Gastroesophageal sphincter (tissue), 3 donors: ENCODE measurements around the gene DHX35.

ENCODE experiments used
- POLR2AphosphoS5 ChIP-seq: sonication (generic); formaldehyde crosslinking; IDR thresholded peaks from one replicate; pipeline ENCODE4 v1.6.1; 2017; ENCODE audit warnings: antibody characterized with exemption
- TF ChIP-seq, protein P1 (sequence below), 4 experiments: fragments of 200-600 bp in 2 of 4; fragments of 450-650 bp in 2 of 4; sonication (generic) in 1 of 4; IDR thresholded peaks; one replicate each; pipeline ENCODE4 v1.5.1; 2017 to 2019; ENCODE audit warnings: antibody characterized with exemption in 4 of 4, mild to moderate bottlenecking in 2 of 4, moderate library complexity in 2 of 4

DNA sequence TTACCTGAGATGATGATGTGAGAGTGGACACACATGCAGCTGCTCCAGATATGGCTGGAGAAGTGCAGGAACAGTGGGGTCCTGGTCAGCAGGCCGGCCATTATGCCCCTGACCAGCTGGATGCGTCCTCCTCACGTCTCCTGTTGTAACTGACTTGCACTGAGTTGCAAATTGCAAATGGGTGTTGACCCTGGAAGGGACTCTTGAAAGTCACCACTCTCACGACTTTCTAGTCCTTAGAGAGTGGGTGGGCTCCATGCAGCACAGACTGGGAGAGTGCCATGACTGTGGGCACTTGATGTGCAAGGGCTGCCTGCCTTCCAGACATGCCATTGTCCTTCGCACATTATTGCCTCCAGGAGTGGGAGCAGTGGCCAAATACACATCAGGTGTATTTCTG lies 25.1 kb upstream of the DHX35 start:
- TF ChIP-seq, protein P1, sequence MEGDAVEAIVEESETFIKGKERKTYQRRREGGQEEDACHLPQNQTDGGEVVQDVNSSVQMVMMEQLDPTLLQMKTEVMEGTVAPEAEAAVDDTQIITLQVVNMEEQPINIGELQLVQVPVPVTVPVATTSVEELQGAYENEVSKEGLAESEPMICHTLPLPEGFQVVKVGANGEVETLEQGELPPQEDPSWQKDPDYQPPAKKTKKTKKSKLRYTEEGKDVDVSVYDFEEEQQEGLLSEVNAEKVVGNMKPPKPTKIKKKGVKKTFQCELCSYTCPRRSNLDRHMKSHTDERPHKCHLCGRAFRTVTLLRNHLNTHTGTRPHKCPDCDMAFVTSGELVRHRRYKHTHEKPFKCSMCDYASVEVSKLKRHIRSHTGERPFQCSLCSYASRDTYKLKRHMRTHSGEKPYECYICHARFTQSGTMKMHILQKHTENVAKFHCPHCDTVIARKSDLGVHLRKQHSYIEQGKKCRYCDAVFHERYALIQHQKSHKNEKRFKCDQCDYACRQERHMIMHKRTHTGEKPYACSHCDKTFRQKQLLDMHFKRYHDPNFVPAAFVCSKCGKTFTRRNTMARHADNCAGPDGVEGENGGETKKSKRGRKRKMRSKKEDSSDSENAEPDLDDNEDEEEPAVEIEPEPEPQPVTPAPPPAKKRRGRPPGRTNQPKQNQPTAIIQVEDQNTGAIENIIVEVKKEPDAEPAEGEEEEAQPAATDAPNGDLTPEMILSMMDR (IDR thresholded peaks at IDR 0.05): no peak
- no peak for TF ChIP-seq POLR2AphosphoS5
